HFFc6 (cell line): ENCODE data around the gene GAD2. TPM values are rescaled to one million over a fixed set of nuclear protein-coding genes. Genes with fewer than 3 reads are reported as not detected.

Source experiments
- DNase-seq: peaks from one replicate; pipeline ENCODE4 v3.0.0-alpha.2; 2018
- H3K27ac Mint-ChIP-seq: 2 replicates; pipeline ENCODE4 v1.8.0; 2020; ENCODE audit warnings: mild to moderate bottlenecking, mixed read lengths
- H3K27me3 Mint-ChIP-seq: 2 replicates; pipeline ENCODE4 v1.8.0; 2021; ENCODE audit warnings: mild to moderate bottlenecking, moderate library complexity, mixed read lengths; ENCODE audit not compliant: insufficient read depth
- H3K36me3 Mint-ChIP-seq: 2 replicates; pipeline ENCODE4 v1.8.0; 2021; ENCODE audit warnings: low read depth, mixed read lengths
- H3K4me1 Mint-ChIP-seq: 2 replicates; pipeline ENCODE4 v1.8.0; 2020; ENCODE audit warnings: low read depth, mixed read lengths
- H3K4me3 Mint-ChIP-seq: 2 replicates; pipeline ENCODE4 v1.8.0; 2020; ENCODE audit warnings: mild to moderate bottlenecking, moderate library complexity, mixed read lengths
- H3K9me3 Mint-ChIP-seq: 2 replicates; pipeline ENCODE4 v1.8.0; 2020; ENCODE audit warnings: mild to moderate bottlenecking, mixed read lengths
- CTCF ChIP-seq: fragments of 200-600 bp; sonication (generic); IDR thresholded peaks from 2 replicates; pipeline ENCODE4 v1.5.0; 2021; ENCODE audit warnings: antibody characterized with exemption, mild to moderate bottlenecking
- total RNA-seq, 6 experiments: library from RNA; stranded (reverse); fragmentation: NEBNext Ultra II Directional; extraction: Animal tissue kit (Norgen Biotek cat#: 25700); gene quantifications; 2 replicates in 1 of 6; 3 replicates in 5 of 6; pipeline ENCODE4 v1.2.3, GENCODE V29; 2021

Gene GAD2
- total RNA-seq, 6 experiments from 2014 or later = not detected

GRCh38 chr10:26211781-26212444 lies 4.7 kb upstream of the GAD2 start:
- peaks cover 13% of the 10 kb centered on the region; the same call in 1 of the 2 replicates for H3K9me3 Mint-ChIP-seq
- no peak overlapping the region for H3K4me3 Mint-ChIP-seq
- peaks cover 27% of the 10 kb centered on the region for H3K27me3 Mint-ChIP-seq

GRCh38 chr10:26212511-26212910 lies 4.1 kb upstream of the GAD2 start:
- no peak for DNase-seq
- no peak overlapping the region for H3K4me3 Mint-ChIP-seq
- peaks cover 19% of the 10 kb centered on the region; the same call in 1 of the 2 replicates for H3K9me3 Mint-ChIP-seq
- no peak for TF ChIP-seq CTCF
- H3K27ac Mint-ChIP-seq = no peak overlapping the region
- no peaks in the 10 kb centered on the region for H3K4me1 Mint-ChIP-seq
- H3K36me3 Mint-ChIP-seq = no peaks in the 10 kb centered on the region
- H3K27me3 Mint-ChIP-seq = peaks cover 29% of the 10 kb centered on the region

More at GRCh38 chr10:26211781-26212444, 4.7 kb upstream of the GAD2 start:
- DNase-seq = no peak
- no peak for TF ChIP-seq CTCF
- H3K36me3 Mint-ChIP-seq = no peaks in the 10 kb centered on the region
- no peaks in the 10 kb centered on the region for H3K4me1 Mint-ChIP-seq
- H3K27ac Mint-ChIP-seq = no peak overlapping the region

GRCh38 chr10:26213157-26213800 lies 3.3 kb upstream of the GAD2 start:
- Mint-ChIP-seq H3K27me3 (peaks cover 30% of the 10 kb centered on the region), H3K4me1 (no peaks in the 10 kb centered on the region), H3K4me3 (no peak overlapping the region), H3K36me3 (peaks cover 1% of the 10 kb centered on the region), H3K9me3 (peaks cover 21% of the 10 kb centered on the region; the same call in 1 of the 2 replicates), H3K27ac (no peak overlapping the region)
- DNase-seq = no peak
- TF ChIP-seq CTCF = no peak

GRCh38 chr10:26214004-26214403 lies 2.6 kb upstream of the GAD2 start:
- Mint-ChIP-seq H3K4me3 (no peak overlapping the region), H3K36me3 (peaks cover 5% of the 10 kb centered on the region), H3K27ac (no peak overlapping the region), H3K27me3 (peaks cover 36% of the 10 kb centered on the region), H3K4me1 (no peaks in the 10 kb centered on the region), H3K9me3 (peaks cover 26% of the 10 kb centered on the region; the same call in 1 of the 2 replicates)
- DNase-seq = no peak
- no peak for TF ChIP-seq CTCF

GRCh38 chr10:26214551-26215395 lies 1.8 kb upstream of the GAD2 start:
- peaks cover 36% of the 10 kb centered on the region for H3K27me3 Mint-ChIP-seq

More at GRCh38 chr10:26214551-26215395, 1.8 kb upstream of the GAD2 start:
- TF ChIP-seq CTCF = no peak
- Mint-ChIP-seq H3K36me3 (peaks cover 5% of the 10 kb centered on the region), H3K9me3 (peaks cover 26% of the 10 kb centered on the region; the same call in 1 of the 2 replicates), H3K4me3 (no peak overlapping the region; the same call in 1 of the 2 replicates), H3K4me1 (no peaks in the 10 kb centered on the region), H3K27ac (no peak overlapping the region)
- no peak for DNase-seq
